Common myeloid progenitor, CD34-positive (primary cell): ENCODE data around the gene WRAP73.
A peak's percentile ranks its signal among the peaks of the same experiment; 100 is the strongest.

ENCODE experiments used
- CTCF ChIA-PET: fragments of 350-600 bp; sonication (Branson Sonifier 250); formaldehyde crosslinking; loops from one replicate; lab custom pipeline; 2021; ENCODE audit warnings: antibody characterized with exemption; lab: Charles Lee
- POLR2A ChIA-PET: fragments of 350-600 bp; sonication (Branson Sonifier 250); formaldehyde crosslinking; loops from one replicate; lab custom pipeline; 2021; ENCODE audit warnings: antibody characterized with exemption; lab: Charles Lee
- DNase-seq, 3 donors: peaks; one replicate each; pipeline versions ENCODE4 v3.0.0 to v3.0.0-alpha.2; 2013
- H3K27ac ChIP-seq, 2 experiments: 1 replicate in 1 of 2; 2 replicates in 1 of 2; pipeline ENCODE4 v1.7.0; 2013; ENCODE audit warnings: inconsistent platforms in 2 of 2, low read length in 2 of 2, mild to moderate bottlenecking in 2 of 2, low read depth in 1 of 2, moderate library complexity in 1 of 2; ENCODE audit not compliant: severe bottlenecking in 2 of 2, insufficient read depth in 1 of 2, poor library complexity in 1 of 2
- H3K27me3 ChIP-seq, 5 experiments: replicated peaks in 2 of 5; 1 replicate in 3 of 5; 2 replicates in 2 of 5; pipeline versions ENCODE4 v1.6.1 to v1.7.0; 2013; ENCODE audit warnings: low read length in 4 of 5, mild to moderate bottlenecking in 2 of 5, moderate library complexity in 2 of 5, inconsistent platforms in 1 of 5; ENCODE audit not compliant: insufficient read depth in 5 of 5, control insufficient read depth in 4 of 5
- H3K36me3 ChIP-seq, 4 experiments: 1 replicate in 2 of 4; 2 replicates in 2 of 4; pipeline versions ENCODE4 v1.6.1 to v1.7.0; 2013; ENCODE audit warnings: low read length in 3 of 4, control low read depth in 1 of 4, mild to moderate bottlenecking in 1 of 4; ENCODE audit not compliant: control insufficient read depth in 4 of 4, insufficient read depth in 4 of 4
- H3K4me1 ChIP-seq, 4 experiments: 1 replicate in 3 of 4; 2 replicates in 1 of 4; pipeline versions ENCODE4 v1.6.1 to v1.7.1; 2013; ENCODE audit warnings: low read length in 3 of 4, mild to moderate bottlenecking in 3 of 4, control low read depth in 1 of 4, inconsistent platforms in 1 of 4, moderate library complexity in 1 of 4; ENCODE audit not compliant: control insufficient read depth in 4 of 4, insufficient read depth in 4 of 4; ENCODE audit errors: control extremely low read depth in 1 of 4
- H3K4me3 ChIP-seq, 7 experiments: 1 replicate in 4 of 7; 2 replicates in 3 of 7; pipeline versions ENCODE4 v1.5.1 to v1.7.0; 2013; ENCODE audit warnings: mild to moderate bottlenecking in 7 of 7, low read length in 6 of 7, moderate library complexity in 6 of 7, inconsistent platforms in 2 of 7, low read depth in 2 of 7, control low read depth in 1 of 7; ENCODE audit not compliant: insufficient read depth in 4 of 7, control insufficient read depth in 1 of 7; ENCODE audit errors: extremely low read depth in 1 of 7
- H3K9me3 ChIP-seq, 5 experiments: 1 replicate in 4 of 5; 2 replicates in 1 of 5; pipeline versions ENCODE4 v1.6.1 to v1.7.1; 2013; ENCODE audit warnings: low read length in 4 of 5, mild to moderate bottlenecking in 2 of 5, inconsistent platforms in 1 of 5, low read depth in 1 of 5, moderate library complexity in 1 of 5; ENCODE audit not compliant: control insufficient read depth in 4 of 5, insufficient read depth in 2 of 5; ENCODE audit errors: control extremely low read depth in 1 of 5
- WGBS: methylation state at CpG from one replicate; pipeline ENCODE4 v1.1.5; 2013; ENCODE audit not compliant: insufficient coverage; 5-methylcytosine and 5-hydroxymethylcytosine counted together

The WRAP73 gene

GRCh38 chr1:3695326-3696217 lies 45.7 kb upstream of the WRAP73 start:
- H3K4me1 ChIP-seq: peaks cover 0 to 4% (median 2%) of the 10 kb centered on the region in 4 experiments
- H3K4me3 ChIP-seq: peak overlapping the region in 2 of 7 experiments; percentile 38 to 47
- H3K27ac ChIP-seq: no peak overlapping the region
- WGBS: 38% methylated on average over 31 of the region's 33 CpGs
- H3K9me3 ChIP-seq: no peaks in the 10 kb centered on the region
- peaks cover 0 to 4% (median 4%) of the 10 kb centered on the region in 5 experiments for H3K27me3 ChIP-seq
- ChIA-PET CTCF (interaction anchor here (0.9 to 1.7 kb wide), 8 partner anchors 9 to 36 kb away, joined by 3 to 6 read pairs (median 4); no protein-coding TSS in a partner anchor), POLR2A (no interaction called here)
- DNase-seq: peak; percentile 20 to 59 (median 57)
- no peaks in the 10 kb centered on the region for H3K36me3 ChIP-seq

- ChIA-PET CTCF (no interaction called here), POLR2A (no interaction called here)
- DNase-seq: no peak
- Histone ChIP-seq H3K36me3 (no peaks in the 10 kb centered on the region), H3K4me1 (peaks cover 0 to 4% (median 3%) of the 10 kb centered on the region in 4 experiments), H3K27ac (no peak overlapping the region), H3K4me3 (no peak overlapping the region), H3K9me3 (no peaks in the 10 kb centered on the region), H3K27me3 (peaks cover 0 to 4% (median 0%) of the 10 kb centered on the region in 5 experiments)
- 98% methylated on average over 8 of the region's 11 CpGs for WGBS
Measured at GRCh38 chr1:3693321-3693720, 43.4 kb upstream of the WRAP73 start.

- no peak for DNase-seq
- H3K36me3 ChIP-seq: no peaks in the 10 kb centered on the region
- 88% methylated on average over 12 of the region's 13 CpGs for WGBS
- peaks cover 0 to 4% (median 0%) of the 10 kb centered on the region in 5 experiments for H3K27me3 ChIP-seq
- no peak overlapping the region for H3K27ac ChIP-seq
- no peaks in the 10 kb centered on the region for H3K9me3 ChIP-seq
- ChIA-PET POLR2A (no interaction called here), CTCF (interaction anchor here (1.5 kb wide), 1 partner anchor 16 kb away, joined by 4 read pairs; no protein-coding TSS in a partner anchor)
- H3K4me1 ChIP-seq: peaks cover 0 to 4% (median 3%) of the 10 kb centered on the region in 4 experiments
- no peak overlapping the region for H3K4me3 ChIP-seq
Measured at GRCh38 chr1:3692598-3692997, 42.7 kb upstream of the WRAP73 start.

GRCh38 chr1:3691421-3692204 lies 41.7 kb upstream of the WRAP73 start:
- H3K36me3 ChIP-seq: no peaks in the 10 kb centered on the region
- 96% methylated on average over 17 of the region's 24 CpGs for WGBS
- H3K27me3 ChIP-seq: peaks cover 0 to 4% (median 0%) of the 10 kb centered on the region in 5 experiments
- no peak overlapping the region for H3K27ac ChIP-seq
- ChIA-PET POLR2A (no interaction called here), CTCF (interaction anchor here (1.5 kb wide), 1 partner anchor 15 kb away, joined by 4 read pairs; no protein-coding TSS in a partner anchor)
- no peak for DNase-seq
- no peaks in the 10 kb centered on the region for H3K9me3 ChIP-seq
- H3K4me3 ChIP-seq: no peak overlapping the region
- H3K4me1 ChIP-seq: peaks cover 0 to 4% (median 3%) of the 10 kb centered on the region in 4 experiments

GRCh38 chr1:3690282-3691065 lies 40.6 kb upstream of the WRAP73 start:
- no peak for DNase-seq
- ChIA-PET CTCF (no interaction called here), POLR2A (no interaction called here)
- Histone ChIP-seq H3K27me3 (no peaks in the 10 kb centered on the region), H3K9me3 (no peaks in the 10 kb centered on the region), H3K36me3 (no peaks in the 10 kb centered on the region), H3K27ac (no peak overlapping the region), H3K4me3 (no peak overlapping the region), H3K4me1 (peaks cover 0 to 4% (median 2%) of the 10 kb centered on the region in 4 experiments)
- whole genome bisulfite sequencing: 94% methylated on average over 46 of the region's 50 CpGs

- H3K9me3 ChIP-seq: no peaks in the 10 kb centered on the region
- H3K36me3 ChIP-seq: no peaks in the 10 kb centered on the region
- ChIA-PET CTCF (no interaction called here), POLR2A (no interaction called here)
- DNase-seq: no peak
- peaks cover 0 to 4% (median 0%) of the 10 kb centered on the region in 4 experiments for H3K4me1 ChIP-seq
- 62% methylated on average over 13 of the region's 19 CpGs for WGBS
- H3K4me3 ChIP-seq: no peak overlapping the region
- H3K27me3 ChIP-seq: peaks cover 0 to 3% (median 0%) of the 10 kb centered on the region in 5 experiments
- no peak overlapping the region for H3K27ac ChIP-seq
Measured at GRCh38 chr1:3689138-3689750, 39.3 kb upstream of the WRAP73 start.
